ENCODE results near the gene UNC93B1. TPM values are rescaled to one million over a fixed set of nuclear protein-coding genes. Genes with fewer than 3 reads are reported as not detected.

UNC93B1 gene
- total and polyA plus RNA-seq, 2 of the 13 experiments (the other 11 are each of a cell fraction or from before 2014, with no cell fraction given): 8.8 to 18.9 TPM

GRCh38 chr11:68020575-68020974 is 16.7 kb upstream of the UNC93B1 start (continued):
- no peak for TF ChIP-seq ZNF180 (CRISPR knock-in tag; IDR thresholded peaks at IDR 0.05; ENCODE audit: borderline replicate concordance, low read depth)
- no peak for TF ChIP-seq EHMT2 (IDR thresholded peaks at IDR 0.05; ENCODE audit: borderline replicate concordance, low read depth, low read length)
- TF ChIP-seq ZNF10 (CRISPR knock-in tag; IDR thresholded peaks at IDR 0.05; ENCODE audit: borderline replicate concordance, low read depth): no peak
- no peak for TF ChIP-seq ESRRA (CRISPR knock-in tag; IDR thresholded peaks at IDR 0.05; ENCODE audit: low read depth)
- TF ChIP-seq KMT2A (CRISPR knock-in tag; IDR thresholded peaks at IDR 0.05): no peak
- TF ChIP-seq ZNF280D (CRISPR knock-in tag; IDR thresholded peaks at IDR 0.05): no peak
- no peak for TF ChIP-seq ARID5B (CRISPR knock-in tag; IDR thresholded peaks at IDR 0.05)
- no peak for TF ChIP-seq ZNF782 (CRISPR knock-in tag; IDR thresholded peaks at IDR 0.05; ENCODE audit: borderline replicate concordance)
- no peak for TF ChIP-seq KLF12 (CRISPR knock-in tag; IDR thresholded peaks at IDR 0.05; ENCODE audit: borderline replicate concordance)
- TF ChIP-seq BRCA1 (CRISPR knock-in tag; IDR thresholded peaks at IDR 0.05): no peak
- no peak for TF ChIP-seq GMEB2 (CRISPR knock-in tag; IDR thresholded peaks at IDR 0.05; ENCODE audit: low read depth)
- no peak for TF ChIP-seq JDP2 (CRISPR knock-in tag; IDR thresholded peaks at IDR 0.05; ENCODE audit: borderline replicate concordance)
- TF ChIP-seq ARID3A (IDR thresholded peaks at IDR 0.05; ENCODE audit: low read depth, low read length): no peak
- TF ChIP-seq ZNF17 (CRISPR knock-in tag; IDR thresholded peaks at IDR 0.05): no peak
- no peak for TF ChIP-seq HMG20A (CRISPR knock-in tag; IDR thresholded peaks at IDR 0.05; ENCODE audit: borderline replicate concordance)
- TF ChIP-seq ZNF33B (CRISPR knock-in tag; IDR thresholded peaks at IDR 0.05): no peak
- 0 out of 2 replicates have a peak, but pooled peaks have one; percentile 28 for TF ChIP-seq GATAD1 (CRISPR knock-in tag; IDR thresholded peaks at IDR 0.05)
- TF ChIP-seq MED13 (CRISPR knock-in tag; IDR thresholded peaks at IDR 0.05): no peak
- TF ChIP-seq ZNF562 (CRISPR knock-in tag; IDR thresholded peaks at IDR 0.05; ENCODE audit: borderline replicate concordance): no peak
- TF ChIP-seq ZNF263 (CRISPR knock-in tag; IDR thresholded peaks at IDR 0.05): peak; percentile 24; the same call in 1 of the 2 replicates
- TF ChIP-seq ZBTB20 (CRISPR knock-in tag; IDR thresholded peaks at IDR 0.05; ENCODE audit: borderline replicate concordance, low read depth): no peak
